PFSK-1 (cell line): ENCODE results near the gene SFTPB.

Experiments
- FOXP2 ChIP-seq: optimal IDR thresholded peaks from 2 replicates; pipeline ENCODE3; 2011; ENCODE audit warnings: borderline replicate concordance, control low read depth, inconsistent platforms; ENCODE audit not compliant: insufficient read depth; ENCODE audit errors: extremely low read length, extremely low read depth
- POLR2AphosphoS5 ChIP-seq: IDR thresholded peaks from 2 replicates; pipeline ENCODE4 v1.6.1; 2012; ENCODE audit warnings: low read depth, mild to moderate bottlenecking, control low read depth, low read length, moderate library complexity
- SIN3A ChIP-seq: IDR thresholded peaks from 2 replicates; pipeline ENCODE4 v1.6.1; 2012; ENCODE audit warnings: mild to moderate bottlenecking, low read length, moderate library complexity, borderline replicate concordance; ENCODE audit not compliant: insufficient read depth
- TAF1 ChIP-seq: IDR thresholded peaks from 2 replicates; pipeline ENCODE4 v1.6.1; 2012; ENCODE audit warnings: low read length, control low read depth, borderline replicate concordance; ENCODE audit not compliant: insufficient read depth
- TF ChIP-seq, protein P1 (sequence below), 2 experiments: IDR thresholded peaks; 2 replicates each; pipeline versions ENCODE4 v1.6.1 to v1.8.0; 2011 to 2012; ENCODE audit warnings: low read depth in 2 of 2, low read length in 2 of 2, control low read depth in 1 of 2, inconsistent platforms in 1 of 2, mild to moderate bottlenecking in 1 of 2, moderate library complexity in 1 of 2; ENCODE audit not compliant: insufficient read depth in 1 of 2

GRCh38 chr2:85706599-85707296 lies 38.7 kb upstream of the SFTPB start:
- TF ChIP-seq, protein P1, sequence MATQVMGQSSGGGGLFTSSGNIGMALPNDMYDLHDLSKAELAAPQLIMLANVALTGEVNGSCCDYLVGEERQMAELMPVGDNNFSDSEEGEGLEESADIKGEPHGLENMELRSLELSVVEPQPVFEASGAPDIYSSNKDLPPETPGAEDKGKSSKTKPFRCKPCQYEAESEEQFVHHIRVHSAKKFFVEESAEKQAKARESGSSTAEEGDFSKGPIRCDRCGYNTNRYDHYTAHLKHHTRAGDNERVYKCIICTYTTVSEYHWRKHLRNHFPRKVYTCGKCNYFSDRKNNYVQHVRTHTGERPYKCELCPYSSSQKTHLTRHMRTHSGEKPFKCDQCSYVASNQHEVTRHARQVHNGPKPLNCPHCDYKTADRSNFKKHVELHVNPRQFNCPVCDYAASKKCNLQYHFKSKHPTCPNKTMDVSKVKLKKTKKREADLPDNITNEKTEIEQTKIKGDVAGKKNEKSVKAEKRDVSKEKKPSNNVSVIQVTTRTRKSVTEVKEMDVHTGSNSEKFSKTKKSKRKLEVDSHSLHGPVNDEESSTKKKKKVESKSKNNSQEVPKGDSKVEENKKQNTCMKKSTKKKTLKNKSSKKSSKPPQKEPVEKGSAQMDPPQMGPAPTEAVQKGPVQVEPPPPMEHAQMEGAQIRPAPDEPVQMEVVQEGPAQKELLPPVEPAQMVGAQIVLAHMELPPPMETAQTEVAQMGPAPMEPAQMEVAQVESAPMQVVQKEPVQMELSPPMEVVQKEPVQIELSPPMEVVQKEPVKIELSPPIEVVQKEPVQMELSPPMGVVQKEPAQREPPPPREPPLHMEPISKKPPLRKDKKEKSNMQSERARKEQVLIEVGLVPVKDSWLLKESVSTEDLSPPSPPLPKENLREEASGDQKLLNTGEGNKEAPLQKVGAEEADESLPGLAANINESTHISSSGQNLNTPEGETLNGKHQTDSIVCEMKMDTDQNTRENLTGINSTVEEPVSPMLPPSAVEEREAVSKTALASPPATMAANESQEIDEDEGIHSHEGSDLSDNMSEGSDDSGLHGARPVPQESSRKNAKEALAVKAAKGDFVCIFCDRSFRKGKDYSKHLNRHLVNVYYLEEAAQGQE (IDR thresholded peaks at IDR 0.05; ENCODE audit: insufficient read depth in 1 of 2, low read depth in 2 of 2, low read length in 2 of 2) = no peak
- TF ChIP-seq POLR2AphosphoS5 (no peak), TAF1 (no peak), SIN3A (no peak), FOXP2 (no peak)
